HCT116 (cell line): Measurements from ENCODE around the gene AR. TPM values are rescaled to one million over a fixed set of nuclear protein-coding genes. Genes with fewer than 3 reads are reported as not detected.

Source experiments
- ATAC-seq: fragments of 200-7000 bp; cut with Tn5 transposase; 2 replicates; pipeline ENCODE4 v1.9.1; 2020; ENCODE audit warnings: mild to moderate bottlenecking, moderate library complexity
- BruUV-seq: library from RNA; stranded (reverse); fragments of 400-500 nt; replicated peaks from 2 replicates; lab custom pipeline; 2021; lab: Mats Ljungman, UMichigan
- CTCF ChIA-PET: fragments of 300-600 bp; sonication (Branson Sonifier 250); formaldehyde crosslinking; loops from one replicate; lab custom pipeline; 2021; ENCODE audit warnings: antibody characterized with exemption; lab: Charles Lee
- POLR2A ChIA-PET: fragments of 300-600, 350-600 bp; sonication (Branson Sonifier 250); formaldehyde crosslinking; loops from one replicate; lab custom pipeline; 2021; ENCODE audit warnings: antibody characterized with exemption; lab: Charles Lee
- RAD21 ChIA-PET, 2 experiments: fragments of 300-600 bp; sonication (Branson Sonifier 250); formaldehyde crosslinking; loops; one replicate each; lab custom pipeline; 2023; ENCODE audit warnings: low total read pairs in 2 of 2; ENCODE audit not compliant: uncharacterized antibody in 2 of 2, unreplicated experiment in 2 of 2, low non-redundant PET in 1 of 2; lab: Charles Lee
- DNase-seq: peaks from one replicate; pipeline ENCODE4 v3.0.0-alpha.2; 2010; ENCODE audit warnings: low read depth, low spot score
- H2AFZ ChIP-seq: fragments of 200-600 bp; shearing (Covaris generic), sonication (generic); 2 replicates; pipeline ENCODE4 v1.6.1; 2017; ENCODE audit warnings: low read depth, mixed run types, mixed read lengths, antibody characterized with exemption, low read length; ENCODE audit not compliant: poor library complexity, severe bottlenecking
- H3K27ac ChIP-seq: 2 replicates; pipeline ENCODE4 v1.5.1; 2012; ENCODE audit warnings: low read depth, low read length
- H3K27me3 ChIP-seq: fragments of 200-600 bp; sonication (generic); 2 replicates; pipeline ENCODE4 v1.6.1; 2016; ENCODE audit warnings: mixed run types, low read length, mixed read lengths; ENCODE audit not compliant: insufficient read depth
- H3K36me3 ChIP-seq, 2 experiments: fragments of 200-500 bp in 1 of 2; fragments of 200-600 bp in 1 of 2; sonication (Bioruptor generic) in 1 of 2; sonication (generic) in 1 of 2; 2 replicates each; pipeline versions ENCODE4 v1.5.1 to v1.6.1; 2014 to 2016; ENCODE audit warnings: low read length in 2 of 2, inconsistent platforms in 1 of 2, mixed read lengths in 1 of 2, mixed run types in 1 of 2; ENCODE audit not compliant: insufficient read depth in 2 of 2, control insufficient read depth in 1 of 2
- H3K4me1 ChIP-seq, 2 experiments: fragments of 200-600 bp in 1 of 2; sonication (generic) in 1 of 2; 2 replicates each; pipeline versions ENCODE4 v1.5.1 to v1.6.1; 2012 to 2017; ENCODE audit warnings: low read length in 2 of 2, inconsistent platforms in 1 of 2, mild to moderate bottlenecking in 1 of 2, mixed read lengths in 1 of 2, mixed run types in 1 of 2, moderate library complexity in 1 of 2; ENCODE audit not compliant: insufficient read depth in 2 of 2, control insufficient read depth in 1 of 2
- H3K4me2 ChIP-seq: fragments of 200-600 bp; sonication (generic); 2 replicates; pipeline ENCODE4 v1.6.1; 2017; ENCODE audit warnings: mixed run types, low read length, mixed read lengths
- H3K4me3 ChIP-seq, 2 experiments: fragments of 200-600 bp in 1 of 2; sonication (generic) in 1 of 2; replicated peaks in 1 of 2; 2 replicates each; pipeline ENCODE4 v1.5.1; 2011 to 2016; ENCODE audit warnings: low read length in 2 of 2, control low read depth in 1 of 2, low read depth in 1 of 2, mild to moderate bottlenecking in 1 of 2, mixed read lengths in 1 of 2, mixed run types in 1 of 2
- H3K79me2 ChIP-seq: fragments of 200-600 bp; sonication (generic); 2 replicates; pipeline ENCODE4 v1.6.1; 2017; ENCODE audit warnings: mild to moderate bottlenecking, mixed run types, low read length, moderate library complexity, mixed read lengths; ENCODE audit not compliant: insufficient read depth
- H3K9ac ChIP-seq: fragments of 200-600 bp; sonication (generic); 2 replicates; pipeline ENCODE4 v1.6.1; 2016; ENCODE audit warnings: low read length, mixed read lengths
- H3K9me2 ChIP-seq: fragments of 200-600 bp; sonication (generic), shearing (Covaris generic); 2 replicates; pipeline ENCODE4 v1.6.1; 2017; ENCODE audit warnings: mixed run types, mild to moderate bottlenecking, moderate library complexity; ENCODE audit not compliant: insufficient read depth
- H3K9me3 ChIP-seq, 2 experiments: fragments of 200-500 bp in 1 of 2; fragments of 200-600 bp in 1 of 2; sonication (Bioruptor generic) in 1 of 2; sonication (generic) in 1 of 2; 2 replicates each; pipeline ENCODE4 v1.6.1; 2014 to 2017; ENCODE audit warnings: low read length in 2 of 2, mixed read lengths in 2 of 2, inconsistent platforms in 1 of 2, low read depth in 1 of 2, mild to moderate bottlenecking in 1 of 2, mixed run types in 1 of 2, moderate library complexity in 1 of 2; ENCODE audit not compliant: control insufficient read depth in 1 of 2, insufficient read depth in 1 of 2
- H4K20me1 ChIP-seq: fragments of 200-600 bp; sonication (generic), shearing (Covaris generic); 2 replicates; pipeline ENCODE4 v1.6.1; 2017; ENCODE audit warnings: mixed run types, mild to moderate bottlenecking, moderate library complexity; ENCODE audit not compliant: insufficient read depth
- ELF1 ChIP-seq: IDR thresholded peaks from 2 replicates; pipeline ENCODE4 v1.6.1; 2012; ENCODE audit warnings: low read depth, borderline replicate concordance
- FOSL1 ChIP-seq: IDR thresholded peaks from 2 replicates; pipeline ENCODE4 v1.6.1; 2012; ENCODE audit warnings: low read depth
- SP1 ChIP-seq: IDR thresholded peaks from 2 replicates; pipeline ENCODE4 v1.6.1; 2012; ENCODE audit warnings: low read depth
- ZNF274 ChIP-seq: fragments of 200-500 bp; sonication (Bioruptor generic); IDR thresholded peaks from 2 replicates; pipeline ENCODE4 v1.6.1; 2014; ENCODE audit warnings: mild to moderate bottlenecking, low read depth, low read length, inconsistent platforms
- intact Hi-C: fragments of 100-400 bp; cut with micrococcal nuclease; formaldehyde crosslinking; loops from 2 replicates; pipeline ENCODE4 v1.10.0; 2022
- total RNA-seq: library from RNA; stranded (reverse); gene quantifications from one replicate; pipeline ENCODE4 v1.2.1, GENCODE V29; 2021; ENCODE audit not compliant: unreplicated experiment
- TF ChIP-seq, protein P1 (sequence below): IDR thresholded peaks from 2 replicates; pipeline ENCODE4 v1.6.1; 2012; ENCODE audit warnings: low read depth

AR gene
- total RNA-seq, 1 experiment from 2014 or later = 0.02 TPM

GRCh38 chrX:67596839-67597790, 53.3 kb downstream of the AR start:
- POLR2A ChIA-PET = no interaction called here
- TF ChIP-seq SP1 (no peak), FOSL1 (no peak), ELF1 (no peak), ZNF274 (no peak)
- TF ChIP-seq, protein P1, sequence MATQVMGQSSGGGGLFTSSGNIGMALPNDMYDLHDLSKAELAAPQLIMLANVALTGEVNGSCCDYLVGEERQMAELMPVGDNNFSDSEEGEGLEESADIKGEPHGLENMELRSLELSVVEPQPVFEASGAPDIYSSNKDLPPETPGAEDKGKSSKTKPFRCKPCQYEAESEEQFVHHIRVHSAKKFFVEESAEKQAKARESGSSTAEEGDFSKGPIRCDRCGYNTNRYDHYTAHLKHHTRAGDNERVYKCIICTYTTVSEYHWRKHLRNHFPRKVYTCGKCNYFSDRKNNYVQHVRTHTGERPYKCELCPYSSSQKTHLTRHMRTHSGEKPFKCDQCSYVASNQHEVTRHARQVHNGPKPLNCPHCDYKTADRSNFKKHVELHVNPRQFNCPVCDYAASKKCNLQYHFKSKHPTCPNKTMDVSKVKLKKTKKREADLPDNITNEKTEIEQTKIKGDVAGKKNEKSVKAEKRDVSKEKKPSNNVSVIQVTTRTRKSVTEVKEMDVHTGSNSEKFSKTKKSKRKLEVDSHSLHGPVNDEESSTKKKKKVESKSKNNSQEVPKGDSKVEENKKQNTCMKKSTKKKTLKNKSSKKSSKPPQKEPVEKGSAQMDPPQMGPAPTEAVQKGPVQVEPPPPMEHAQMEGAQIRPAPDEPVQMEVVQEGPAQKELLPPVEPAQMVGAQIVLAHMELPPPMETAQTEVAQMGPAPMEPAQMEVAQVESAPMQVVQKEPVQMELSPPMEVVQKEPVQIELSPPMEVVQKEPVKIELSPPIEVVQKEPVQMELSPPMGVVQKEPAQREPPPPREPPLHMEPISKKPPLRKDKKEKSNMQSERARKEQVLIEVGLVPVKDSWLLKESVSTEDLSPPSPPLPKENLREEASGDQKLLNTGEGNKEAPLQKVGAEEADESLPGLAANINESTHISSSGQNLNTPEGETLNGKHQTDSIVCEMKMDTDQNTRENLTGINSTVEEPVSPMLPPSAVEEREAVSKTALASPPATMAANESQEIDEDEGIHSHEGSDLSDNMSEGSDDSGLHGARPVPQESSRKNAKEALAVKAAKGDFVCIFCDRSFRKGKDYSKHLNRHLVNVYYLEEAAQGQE = no peak
- no peaks in the 10 kb centered on the region for H3K27me3 ChIP-seq

More at GRCh38 chrX:67596839-67597790, 53.3 kb downstream of the AR start:
- no TSS peak for BruUV-seq
- Histone ChIP-seq H4K20me1 (no peaks in the 10 kb centered on the region), H3K9me2 (no peaks in the 10 kb centered on the region), H3K4me2 (no peak overlapping the region), H3K79me2 (no peaks in the 10 kb centered on the region), H3K27ac (no peak overlapping the region), H2AFZ (no peak overlapping the region), H3K4me3 (no peak overlapping the region), H3K9ac (no peak overlapping the region), H3K36me3 (no peaks in the 10 kb centered on the region), H3K9me3 (no peaks in the 10 kb centered on the region), H3K4me1 (no peaks in the 10 kb centered on the region)
- DNase-seq (no peak), ATAC-seq (no peak)
- RAD21 ChIA-PET = no interaction called here
- CTCF ChIA-PET = no interaction called here
- intact Hi-C loops = no loop called here
